PFSK-1 (cell line): ENCODE results near the gene CHGA.

Experiments
- FOXP2 ChIP-seq: optimal IDR thresholded peaks from 2 replicates; pipeline ENCODE3; 2011; ENCODE audit warnings: borderline replicate concordance, control low read depth, inconsistent platforms; ENCODE audit not compliant: insufficient read depth; ENCODE audit errors: extremely low read length, extremely low read depth
- POLR2AphosphoS5 ChIP-seq: IDR thresholded peaks from 2 replicates; pipeline ENCODE4 v1.6.1; 2012; ENCODE audit warnings: low read depth, mild to moderate bottlenecking, control low read depth, low read length, moderate library complexity
- REST ChIP-seq, 2 experiments: IDR thresholded peaks; 2 replicates each; pipeline versions ENCODE4 v1.6.1 to v1.8.0; 2011 to 2012; ENCODE audit warnings: low read depth in 2 of 2, low read length in 2 of 2, control low read depth in 1 of 2, inconsistent platforms in 1 of 2, mild to moderate bottlenecking in 1 of 2, moderate library complexity in 1 of 2; ENCODE audit not compliant: insufficient read depth in 1 of 2
- SIN3A ChIP-seq: IDR thresholded peaks from 2 replicates; pipeline ENCODE4 v1.6.1; 2012; ENCODE audit warnings: mild to moderate bottlenecking, low read length, moderate library complexity, borderline replicate concordance; ENCODE audit not compliant: insufficient read depth
- TAF1 ChIP-seq: IDR thresholded peaks from 2 replicates; pipeline ENCODE4 v1.6.1; 2012; ENCODE audit warnings: low read length, control low read depth, borderline replicate concordance; ENCODE audit not compliant: insufficient read depth

CHGA gene

DNA sequence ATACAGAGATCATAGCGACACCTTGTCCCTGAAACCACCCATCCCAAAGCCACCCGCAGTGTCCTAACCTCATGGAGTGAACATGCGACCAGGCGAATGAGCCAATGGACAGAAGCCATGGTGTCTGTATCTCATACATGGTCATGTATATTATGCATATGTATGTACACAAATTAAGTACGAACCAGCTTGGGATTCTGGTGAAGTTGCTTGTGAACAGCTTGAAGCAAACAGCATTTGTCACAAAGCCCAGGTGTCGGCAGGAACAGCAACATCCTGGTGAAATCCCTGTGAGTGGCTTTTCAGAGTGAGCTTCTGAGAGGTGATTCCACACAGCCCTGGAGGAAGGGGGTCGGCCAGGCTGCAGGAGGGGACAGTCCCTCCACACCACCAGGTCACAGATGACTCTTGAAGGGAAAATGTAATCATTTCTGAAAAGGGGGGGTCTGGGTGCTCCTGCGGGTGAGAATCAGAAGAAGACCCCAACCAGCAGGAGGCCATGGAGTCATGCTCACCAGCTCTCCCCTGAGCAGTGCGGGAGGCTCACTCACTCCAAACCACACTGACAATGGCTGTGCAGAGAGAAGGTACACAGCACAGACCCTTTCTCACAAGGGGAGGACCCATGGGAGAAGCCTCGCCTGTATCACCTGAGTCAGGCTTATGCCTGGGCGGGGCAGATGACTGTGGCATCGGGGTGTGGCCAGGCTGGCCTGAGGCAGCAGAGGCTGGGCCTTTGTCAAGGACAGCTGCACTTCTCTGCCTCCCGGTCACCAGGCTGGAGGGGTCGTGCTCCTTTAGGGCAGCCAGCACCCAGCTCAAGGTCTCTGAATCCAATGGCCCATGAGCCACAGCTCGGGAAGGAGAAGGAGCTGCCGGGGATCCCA is 14.3 kb downstream of the CHGA start:
- no peak for TF ChIP-seq TAF1
- TF ChIP-seq REST (IDR thresholded peaks at IDR 0.05; ENCODE audit: insufficient read depth in 1 of 2, low read depth in 2 of 2, low read length in 2 of 2): no peak
- no peak for TF ChIP-seq SIN3A
- no peak for TF ChIP-seq POLR2AphosphoS5
- TF ChIP-seq FOXP2: no peak

DNA sequence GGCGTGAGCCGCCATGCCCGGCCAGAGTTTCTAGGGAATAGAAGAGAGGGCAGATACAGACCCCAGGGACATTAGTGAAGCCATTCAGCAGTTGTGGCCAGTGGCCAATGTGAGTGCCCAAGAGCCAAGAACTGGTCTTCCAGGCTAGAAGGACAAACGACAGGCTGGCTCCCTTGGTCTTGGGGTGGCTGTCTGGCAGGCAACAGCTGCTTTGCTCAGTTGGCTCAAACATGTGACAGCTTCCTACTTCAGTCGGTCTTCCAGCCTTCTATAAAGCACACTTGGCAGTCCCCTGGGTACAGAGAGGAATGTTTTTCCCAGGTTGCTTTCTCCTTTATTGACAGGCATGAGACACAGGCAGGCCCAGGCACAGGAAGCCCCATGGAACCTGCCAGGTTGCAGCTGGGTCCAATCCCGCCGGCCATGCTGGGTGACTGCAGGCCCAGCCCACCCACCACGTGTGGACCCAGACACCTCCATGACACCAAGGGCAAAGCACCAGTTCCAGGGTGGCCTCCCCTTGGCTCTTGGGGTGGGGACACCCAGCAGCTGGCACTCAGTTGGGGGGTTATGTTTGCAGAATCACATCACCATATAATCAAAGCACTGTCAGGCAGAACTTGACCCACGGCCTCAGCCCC is 15.4 kb downstream of the CHGA start:
- TF ChIP-seq POLR2AphosphoS5 (no peak), TAF1 (no peak), REST (IDR thresholded peaks at IDR 0.05; ENCODE audit: insufficient read depth in 1 of 2, low read depth in 2 of 2, low read length in 2 of 2) (no peak), FOXP2 (no peak), SIN3A (no peak)

DNA sequence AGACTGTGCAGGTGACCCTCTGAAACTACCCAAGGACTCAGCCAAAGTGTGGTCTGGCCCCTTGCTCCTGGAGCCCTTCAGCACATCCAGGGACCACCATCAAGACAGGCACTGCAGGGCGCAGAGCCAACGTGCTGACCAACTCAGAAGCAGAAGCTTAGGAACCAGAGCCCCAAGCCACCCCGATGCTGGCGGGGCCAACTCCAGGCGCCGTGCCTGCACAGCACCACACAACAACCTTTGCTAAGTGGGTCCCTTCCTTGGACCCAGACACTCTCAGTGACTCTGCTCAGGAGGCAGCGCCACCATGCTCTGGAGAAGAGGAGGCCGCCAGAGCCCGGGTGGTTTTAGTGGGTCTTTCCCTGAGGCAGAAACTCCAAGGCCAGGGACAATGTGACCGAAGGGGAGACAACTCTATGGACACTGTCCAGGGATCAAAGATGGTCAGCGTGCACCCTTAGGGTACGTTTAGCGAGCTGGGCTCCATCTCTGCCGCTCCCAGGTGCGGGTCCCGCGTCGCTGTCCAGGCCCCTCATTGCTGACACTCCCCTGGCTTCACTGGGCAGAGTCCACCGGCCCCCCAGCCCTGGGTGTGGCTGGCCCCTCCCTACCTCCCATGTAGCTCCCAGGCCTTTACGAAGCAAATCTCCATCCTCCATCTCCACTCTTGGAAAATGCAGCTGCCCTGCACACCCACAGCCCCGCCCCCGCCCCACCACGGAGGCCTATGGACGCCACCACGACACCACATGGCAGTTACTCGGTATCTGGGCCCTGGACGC is 16.1 kb downstream of the CHGA start:
- TF ChIP-seq POLR2AphosphoS5: no peak
- no peak for TF ChIP-seq SIN3A
- no peak for TF ChIP-seq REST (IDR thresholded peaks at IDR 0.05; ENCODE audit: insufficient read depth in 1 of 2, low read depth in 2 of 2, low read length in 2 of 2)
- TF ChIP-seq FOXP2: no peak
- TF ChIP-seq TAF1: no peak

- no peak for TF ChIP-seq TAF1
- TF ChIP-seq REST (IDR thresholded peaks at IDR 0.05; ENCODE audit: insufficient read depth in 1 of 2, low read depth in 2 of 2, low read length in 2 of 2): no peak
- TF ChIP-seq FOXP2: no peak
- no peak for TF ChIP-seq POLR2AphosphoS5
- no peak for TF ChIP-seq SIN3A
These were observed 16.7 kb downstream of the CHGA start for GRCh38 chr14:92939699-92940098.
